Measurements from ENCODE around the gene LAMTOR3. TPM values are rescaled to one million over a fixed set of nuclear protein-coding genes. Genes with fewer than 3 reads are reported as not detected.

The LAMTOR3 gene
- total and polyA plus RNA-seq, 4 donors: 13.5 to 26.3 (median 19.8) TPM

GRCh38 chr4:99893839-99894160 lies 427 bp downstream of the LAMTOR3 start:
- TF ChIP-seq HNF4A (conservative IDR thresholded peaks at IDR 0.05) (no peak), GABPA (IDR thresholded peaks at IDR 0.05 in 1 of 2, conservative IDR thresholded peaks at IDR 0.05 in 1 of 2) (no peak), TAF1 (conservative IDR thresholded peaks at IDR 0.05) (no peak), SP1 (IDR thresholded peaks at IDR 0.05) (no peak), ZBTB33 (IDR thresholded peaks at IDR 0.05) (no peak), HNF4G (IDR thresholded peaks at IDR 0.05) (no peak), FOXA2 (IDR thresholded peaks at IDR 0.05) (no peak), FOXA1 (IDR thresholded peaks at IDR 0.05) (no peak), YY1 (IDR thresholded peaks at IDR 0.05) (no peak), EGR1 (IDR thresholded peaks at IDR 0.05; ENCODE audit: low read depth in 2 of 2) (no peak), RXRA (IDR thresholded peaks at IDR 0.05) (no peak), REST (IDR thresholded peaks at IDR 0.05) (no peak)
- Histone ChIP-seq H3K27me3 (ENCODE audit: control insufficient read depth in 4 of 4, insufficient read depth in 4 of 4, low read length in 3 of 4) (no peaks in the 10 kb centered on the region), H3K4me1 (ENCODE audit: control insufficient read depth in 4 of 4, insufficient read depth in 4 of 4, low read length in 3 of 4) (peaks cover 0 to 16% (median 12%) of the 10 kb centered on the region in 4 donors), H3K27ac (ENCODE audit: low read depth in 1 of 2, low read length in 2 of 2) (peak overlapping the region; percentile 74 to 75), H3K36me3 (ENCODE audit: control insufficient read depth in 4 of 4, insufficient read depth in 3 of 4, low read depth in 1 of 4, low read length in 3 of 4) (no peaks in the 10 kb centered on the region), H3K4me3 (ENCODE audit: low read depth in 1 of 3, low read length in 3 of 3) (peak overlapping the region; percentile 71 to 100 (median 99)), H3K9me3 (ENCODE audit: control insufficient read depth in 4 of 4, low read length in 3 of 4) (no peaks in the 10 kb centered on the region), H3K9ac (ENCODE audit: low read depth in 1 of 2, low read length in 2 of 2) (peak overlapping the region; percentile 87 to 91)
- 2% methylated on average over 12 of the region's 12 CpGs for WGBS
- no peak for DNase-seq (ENCODE audit: low spot score)

- H3K4me3 ChIP-seq (ENCODE audit: low read depth in 1 of 3, low read length in 3 of 3): peak overlapping the region; percentile 71 to 100 (median 99)
- no peak overlapping the region for H3K27ac ChIP-seq (ENCODE audit: low read depth in 1 of 2, low read length in 2 of 2)
- DNase-seq (ENCODE audit: low spot score): no peak
- H3K9ac ChIP-seq (ENCODE audit: low read depth in 1 of 2, low read length in 2 of 2): no peak overlapping the region
- WGBS: 98% methylated on average over 8 of the region's 8 CpGs
- TF ChIP-seq RAD21 (IDR thresholded peaks at IDR 0.05) (no peak), FOXA2 (IDR thresholded peaks at IDR 0.05) (no peak), ATF3 (IDR thresholded peaks at IDR 0.05) (no peak), HNF4G (IDR thresholded peaks at IDR 0.05) (no peak), JUND (IDR thresholded peaks at IDR 0.05) (no peak), RXRA (IDR thresholded peaks at IDR 0.05) (no peak), NR2F2 (IDR thresholded peaks at IDR 0.05) (no peak), EGR1 (IDR thresholded peaks at IDR 0.05; ENCODE audit: low read depth in 2 of 2) (no peak), FOXA1 (IDR thresholded peaks at IDR 0.05) (no peak), HNF4A (conservative IDR thresholded peaks at IDR 0.05) (no peak), REST (IDR thresholded peaks at IDR 0.05) (no peak), GABPA (IDR thresholded peaks at IDR 0.05 in 1 of 2, conservative IDR thresholded peaks at IDR 0.05 in 1 of 2) (no peak), ZBTB33 (IDR thresholded peaks at IDR 0.05) (no peak)
- H3K27me3 ChIP-seq (ENCODE audit: control insufficient read depth in 4 of 4, insufficient read depth in 4 of 4, low read length in 3 of 4): no peaks in the 10 kb centered on the region
- peaks cover 0 to 16% (median 12%) of the 10 kb centered on the region in 4 donors for H3K4me1 ChIP-seq (ENCODE audit: control insufficient read depth in 4 of 4, insufficient read depth in 4 of 4, low read length in 3 of 4)
- no peaks in the 10 kb centered on the region for H3K36me3 ChIP-seq (ENCODE audit: control insufficient read depth in 4 of 4, insufficient read depth in 3 of 4, low read depth in 1 of 4, low read length in 3 of 4)
- no peaks in the 10 kb centered on the region for H3K9me3 ChIP-seq (ENCODE audit: control insufficient read depth in 4 of 4, low read length in 3 of 4)
Measured at GRCh38 chr4:99893029-99893428, 1.2 kb downstream of the LAMTOR3 start.

Data from liver (tissue), 9 donors.